ENCODE results near the gene ARHGAP45. TPM values are rescaled to one million over a fixed set of nuclear protein-coding genes. Genes with fewer than 3 reads are reported as not detected.

ARHGAP45 gene
- total and polyA plus RNA-seq, 9 of the 15 experiments (the other 6 are each of a cell fraction or from before 2014, with no cell fraction given): 0.08 to 22.1 (median 4.2) TPM

- TF ChIP-seq THRB (CRISPR knock-in tag; conservative IDR thresholded peaks at IDR 0.05): no peak
- TF ChIP-seq ZNF830 (CRISPR knock-in tag; IDR thresholded peaks at IDR 0.05): no peak
- no peak for TF ChIP-seq ZNF398 (CRISPR knock-in tag; IDR thresholded peaks at IDR 0.05)
- TF ChIP-seq MEF2A (IDR thresholded peaks at IDR 0.05; ENCODE audit: control insufficient read depth, low read depth, low read length): no peak
- TF ChIP-seq ARID3A (IDR thresholded peaks at IDR 0.05; ENCODE audit: borderline replicate concordance, low read depth, low read length): no peak
- TF ChIP-seq SMARCB1 (IDR thresholded peaks at IDR 0.05; ENCODE audit: insufficient read length, low read depth): no peak
- TF ChIP-seq IFI16 (CRISPR knock-in tag; IDR thresholded peaks at IDR 0.05): no peak
- no peak for TF ChIP-seq HDAC3 (IDR thresholded peaks at IDR 0.05; ENCODE audit: borderline replicate concordance, partially characterized antibody)
- TF ChIP-seq ZBTB43 (CRISPR knock-in tag; IDR thresholded peaks at IDR 0.05): no peak
- no peak for TF ChIP-seq ZNF318 (IDR thresholded peaks at IDR 0.05; ENCODE audit: borderline replicate concordance in 1 of 2, low read depth in 1 of 2)
Measured at GRCh38 chr19:1020868-1021425, 46.0 kb upstream of the ARHGAP45 start, which contains the start of gene TMEM259 (continued).
